Lung (tissue), 16 donors: Measurements from ENCODE around the gene KCTD20. TPM values are rescaled to one million over a fixed set of nuclear protein-coding genes. Genes with fewer than 3 reads are reported as not detected.

ENCODE experiments used
- ATAC-seq: fragments of 200-7000 bp; cut with Tn5 transposase; one replicate; pipeline ENCODE4 v1.9.1; 2020; ENCODE audit warnings: moderate number of reproducible peaks; ENCODE audit not compliant: insufficient read depth, low FRiP score
- DNase-seq, 3 donors: peaks; one replicate each; pipeline ENCODE4 v3.0.0-alpha.2; 2013 to 2017
- H3K27ac ChIP-seq, 2 donors: one replicate each; pipeline ENCODE4 v1.5.1; 2013; ENCODE audit warnings: mild to moderate bottlenecking in 2 of 2, moderate library complexity in 2 of 2, control low read depth in 1 of 2, inconsistent platforms in 1 of 2, low read depth in 1 of 2, low read length in 1 of 2
- H3K27me3 ChIP-seq, 3 donors: one replicate each; pipeline ENCODE4 v1.5.1; 2013; ENCODE audit warnings: low read length in 2 of 3; ENCODE audit not compliant: control insufficient read depth in 3 of 3, insufficient read depth in 3 of 3
- H3K36me3 ChIP-seq, 4 donors: one replicate each; pipeline ENCODE4 v1.5.1; 2013; ENCODE audit warnings: low read length in 4 of 4, mild to moderate bottlenecking in 1 of 4, moderate library complexity in 1 of 4; ENCODE audit not compliant: control insufficient read depth in 4 of 4, insufficient read depth in 4 of 4
- H3K4me1 ChIP-seq, 5 donors: one replicate each; pipeline ENCODE4 v1.5.1; 2013; ENCODE audit warnings: low read length in 5 of 5, mild to moderate bottlenecking in 2 of 5, moderate library complexity in 1 of 5; ENCODE audit not compliant: control insufficient read depth in 5 of 5, insufficient read depth in 5 of 5
- H3K4me3 ChIP-seq: one replicate; pipeline ENCODE4 v1.5.1; 2013; ENCODE audit warnings: mild to moderate bottlenecking, control low read depth, moderate library complexity
- H3K9ac ChIP-seq, 2 donors: one replicate each; pipeline ENCODE4 v1.5.1; 2013; ENCODE audit warnings: low read length in 2 of 2, control low read depth in 1 of 2; ENCODE audit not compliant: insufficient read depth in 1 of 2
- H3K9me3 ChIP-seq, 4 donors: one replicate each; pipeline ENCODE4 v1.5.1; 2013; ENCODE audit warnings: low read length in 3 of 4, mild to moderate bottlenecking in 1 of 4, moderate library complexity in 1 of 4; ENCODE audit not compliant: control insufficient read depth in 4 of 4, insufficient read depth in 3 of 4
- CTCF ChIP-seq: IDR thresholded peaks from 2 replicates; pipeline ENCODE4 v1.5.1; 2012; ENCODE audit warnings: mild to moderate bottlenecking; ENCODE audit errors: control extremely low read depth, extremely low read depth
- WGBS, 2 donors: extraction: QIAGEN DNeasy Blood & Tissue Kit; methylation state at CpG; one replicate each; pipeline ENCODE4 v1.1.7; 2013; 5-methylcytosine and 5-hydroxymethylcytosine counted together
- long read RNA-seq, 5 donors: transcript quantifications; one replicate each; lab custom pipeline, GENCODE V29; 2026
- polyA plus RNA-seq, 2 donors: library from polyadenylated mRNA; stranded (reverse); fragments of 200-250 nt; gene quantifications; one replicate each; pipeline ENCODE4 v1.2.1, GENCODE V29; 2013
- total RNA-seq, 2 donors: library from RNA; depleted of rRNA in 1 of 2; stranded (reverse); fragments of >200 nt in 1 of 2; gene quantifications; one replicate each; pipeline ENCODE4 v1.2.1, GENCODE V29; 2014 to 2021
- donor health status: control.
- donor health status: control.
- donor health status: Bipolar disorder and iron deficiency.
- donor health status: healthy.
- donor health status: DM: yes; HTN: yes; CAD: no.

The KCTD20 gene
- total RNA-seq (10 to 100 TPM; 40.5 to 56.7 TPM), polyA plus RNA-seq (10 to 100 TPM; 11.5 to 31.6 TPM)
- long read RNA-seq, donor 1, full-length matches to known transcripts = 12 of 12 reads
- long read RNA-seq, donor 1, partial matches to known transcripts = 0 of 12 reads
- long read RNA-seq, donor 1, other reads (novel, unspliced or antisense) = 0 of 12 reads
- long read RNA-seq, donor 2, full-length matches to known transcripts = 2 of 7 reads
- long read RNA-seq, donor 2, partial matches to known transcripts = 5 of 7 reads
- long read RNA-seq, donor 2, other reads (novel, unspliced or antisense) = 0 of 7 reads
- long read RNA-seq, donor 3, full-length matches to known transcripts = 4 of 4 reads
- long read RNA-seq, donor 3, partial matches to known transcripts = 0 of 4 reads
- long read RNA-seq, donor 3, other reads (novel, unspliced or antisense) = 0 of 4 reads
- long read RNA-seq, donor 4, partial matches to known transcripts = 5 of 5 reads
- long read RNA-seq, donor 4, other reads (novel, unspliced or antisense) = 0 of 5 reads
- long read RNA-seq, donor 5, full-length matches to known transcripts = 8 of 25 reads
- long read RNA-seq, donor 5, partial matches to known transcripts = 17 of 25 reads
- long read RNA-seq, donor 5, other reads (novel, unspliced or antisense) = 0 of 25 reads

DNA sequence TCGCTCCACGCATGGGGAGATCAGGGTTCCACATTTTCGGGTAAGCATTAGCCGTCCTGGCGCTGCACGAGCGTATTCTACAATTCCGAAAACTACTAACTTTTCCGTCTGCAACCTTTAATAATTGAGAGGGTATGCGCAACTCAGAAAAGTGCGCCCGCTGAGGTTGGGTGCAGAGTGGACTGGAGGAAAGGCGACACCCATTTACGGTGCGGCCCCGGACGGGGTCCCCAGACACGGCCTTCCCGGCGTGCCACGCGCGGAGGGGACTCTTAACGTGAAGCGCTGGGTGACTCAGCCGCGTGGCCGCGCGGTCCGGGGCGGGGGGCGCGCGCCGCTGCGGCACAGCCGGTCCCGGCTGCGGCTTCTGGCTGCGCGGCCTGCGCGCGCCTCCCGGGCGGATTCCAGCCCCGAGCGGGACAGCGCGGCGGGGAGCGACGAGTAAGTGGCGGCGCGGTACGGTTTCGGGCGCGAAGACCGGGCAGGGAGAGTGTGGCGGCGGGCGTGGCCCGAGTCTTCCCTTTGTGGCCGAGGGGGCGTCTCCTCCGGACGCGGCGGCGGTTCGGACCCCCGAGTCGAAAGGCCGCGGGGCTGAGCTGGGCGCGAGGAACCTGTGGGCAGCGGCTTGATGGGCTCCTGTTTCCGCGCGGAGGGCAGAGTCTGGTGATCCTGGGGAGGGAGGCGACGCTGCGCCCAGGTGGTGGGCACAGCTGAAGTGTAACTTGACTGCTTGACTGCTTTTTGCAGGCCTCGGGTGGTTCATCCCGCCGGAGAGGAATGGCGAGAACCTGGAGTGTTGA, at the start of gene KCTD20, which contains the start of gene PXT1:
TSS of gene KCTD20 (plus strand) at position 330 of the 800 bp plus-strand sequence. CDS start 27,098 bp downstream, outside the sequence.
TSS of gene PXT1 (minus strand) at position 184 of the 800 bp plus-strand sequence. CDS start 16,772 bp downstream, outside the sequence.
- Histone ChIP-seq H3K4me1 (peaks cover 0 to 31% (median 7%) of the 10 kb centered on the region in 5 donors), H3K27ac (peak within 1 kb of the TSS; percentile 96 to 99), H3K9me3 (no peaks in the 10 kb centered on the region), H3K27me3 (no peaks in the 10 kb centered on the region), H3K4me3 (peak within 1 kb of the TSS; percentile 95), H3K36me3 (peaks cover 0 to 4% (median 0%) of the 10 kb centered on the region in 4 donors), H3K9ac (peak within 1 kb of the TSS; percentile 14 to 97)
- DNase-seq (peak; percentile 92 to 95 (median 92)), ATAC-seq (peak; percentile 91)
- TF ChIP-seq CTCF = no peak
- WGBS, 2 donors = 0 to 1% methylated on average over 81 to 91 of the region's 91 CpGs

- H3K9ac ChIP-seq = no peak overlapping the region
- no peaks in the 10 kb centered on the region for H3K9me3 ChIP-seq
- H3K27ac ChIP-seq = no peak overlapping the region
- no peak for TF ChIP-seq CTCF
- no peaks in the 10 kb centered on the region for H3K4me1 ChIP-seq
- no peak overlapping the region for H3K4me3 ChIP-seq
- 82 to 88% methylated on average over 1 of the region's 1 CpG for WGBS, 2 donors
- H3K36me3 ChIP-seq = no peaks in the 10 kb centered on the region
- H3K27me3 ChIP-seq = peaks cover 0 to 4% (median 0%) of the 10 kb centered on the region in 3 donors
- no peak for ATAC-seq
- DNase-seq = no peak
These were observed 42.8 kb upstream of the KCTD20 start for GRCh38 chr6:36399970-36400369.

DNA sequence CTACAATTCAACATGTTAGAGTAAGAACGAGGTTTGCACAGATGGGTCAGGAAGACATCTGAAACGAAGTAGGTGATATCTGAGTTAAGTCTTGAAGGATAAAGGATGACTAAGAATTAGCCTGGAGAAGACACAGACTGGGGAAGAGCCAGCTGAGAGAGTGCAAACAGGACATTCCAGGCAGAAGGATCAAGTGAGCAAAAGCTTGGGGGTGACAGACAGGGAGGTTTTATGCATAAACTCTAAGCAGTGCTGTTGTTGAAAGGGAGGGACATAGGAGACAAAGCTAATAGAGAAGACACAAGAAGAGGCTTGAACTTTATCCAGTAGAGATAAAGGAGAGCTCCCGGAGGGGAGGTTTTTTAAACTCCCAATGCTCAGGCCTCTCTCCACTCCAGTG, 40.3 kb upstream of the KCTD20 start:
- no peaks in the 10 kb centered on the region for H3K4me1 ChIP-seq
- no peak for ATAC-seq
- H3K27me3 ChIP-seq = peaks cover 0 to 4% (median 0%) of the 10 kb centered on the region in 3 donors
- H3K27ac ChIP-seq = no peak overlapping the region
- WGBS, 2 donors = 79 to 84% methylated on average over 3 of the region's 3 CpGs
- DNase-seq = no peak
- no peaks in the 10 kb centered on the region for H3K9me3 ChIP-seq
- H3K9ac ChIP-seq = no peak overlapping the region
- TF ChIP-seq CTCF = no peak
- H3K4me3 ChIP-seq = no peak overlapping the region
- H3K36me3 ChIP-seq = no peaks in the 10 kb centered on the region
